Cardiac muscle cell (in vitro differentiated cells and primary cell): ENCODE results near the gene SLC9A9. TPM values are rescaled to one million over a fixed set of nuclear protein-coding genes. Genes with fewer than 3 reads are reported as not detected.

Source experiments
- DNase-seq, 2 donors: peaks; one replicate each; pipeline versions ENCODE4 v3.0.0 to v3.0.0-alpha.2; 2010 to 2017; ENCODE audit warnings: low read depth in 1 of 2, low spot score in 1 of 2
- H3K27ac ChIP-seq: fragments of 200-600 bp; sonication (generic); 2 replicates; pipeline ENCODE4 v1.5.1; 2016
- H3K27me3 ChIP-seq: fragments of 200-600 bp; sonication (generic); 2 replicates; pipeline ENCODE4 v1.6.0; 2016; ENCODE audit warnings: control low read depth
- H3K36me3 ChIP-seq: fragments of 200-600 bp; sonication (generic); 2 replicates; pipeline ENCODE4 v1.5.1; 2016; ENCODE audit warnings: control low read depth
- H3K4me1 ChIP-seq: fragments of 200-600 bp; sonication (generic); 2 replicates; pipeline ENCODE4 v1.8.1; 2017; ENCODE audit warnings: low read depth, mild to moderate bottlenecking, mixed run types
- H3K4me3 ChIP-seq: fragments of 200-600 bp; sonication (generic); 2 replicates; pipeline ENCODE4 v1.5.1; 2016; ENCODE audit warnings: mild to moderate bottlenecking
- H3K9me3 ChIP-seq: fragments of 200-600 bp; sonication (generic); 2 replicates; pipeline ENCODE4 v1.5.1; 2017; ENCODE audit warnings: low read depth, mild to moderate bottlenecking, control low read depth
- polyA plus RNA-seq: library from polyadenylated mRNA; unstranded; fragments of >200 nt; fragmentation: Nextera tagmentation; extraction: Ambion mirVana; gene quantifications from 2 replicates; pipeline ENCODE4 v1.2.1, GENCODE V29; 2016
- total RNA-seq: library from RNA; depleted of rRNA; stranded (reverse); fragments of >200 nt; gene quantifications from 2 replicates; pipeline ENCODE4 v1.2.3, GENCODE V29; 2016
- TF ChIP-seq, protein P1 (sequence below): IDR thresholded peaks from 2 replicates; pipeline ENCODE4 v1.5.1; 2012; ENCODE audit warnings: low read depth, mild to moderate bottlenecking, low read length

Gene SLC9A9
- total and polyA plus RNA-seq, 2 experiments from 2014 or later = 0.73 to 1.5 TPM

DNA sequence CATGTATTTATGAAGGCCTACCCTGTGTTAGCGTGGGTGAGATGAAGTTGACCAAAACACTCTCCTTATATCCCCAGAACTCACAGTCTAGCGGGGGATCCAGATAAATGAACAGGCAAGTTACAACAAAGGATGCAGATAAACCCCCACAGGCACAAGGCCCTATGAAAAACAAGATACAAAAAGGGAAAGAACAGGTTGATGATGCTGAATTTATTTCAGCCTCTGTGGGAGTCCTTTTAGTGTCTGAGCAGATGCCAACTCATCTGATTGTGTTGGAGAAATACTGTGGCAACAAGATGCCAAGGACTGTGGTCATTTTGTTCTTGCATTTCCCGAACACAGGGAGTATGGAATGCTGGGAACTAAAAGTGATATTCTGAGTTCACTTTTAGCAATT is 428.7 kb downstream of the SLC9A9 start:
- DNase-seq = no peak
- Histone ChIP-seq H3K36me3 (no peaks in the 10 kb centered on the region), H3K4me1 (no peaks in the 10 kb centered on the region), H3K27me3 (no peaks in the 10 kb centered on the region), H3K27ac (no peak overlapping the region), H3K4me3 (no peak overlapping the region), H3K9me3 (no peaks in the 10 kb centered on the region)
- TF ChIP-seq, protein P1, sequence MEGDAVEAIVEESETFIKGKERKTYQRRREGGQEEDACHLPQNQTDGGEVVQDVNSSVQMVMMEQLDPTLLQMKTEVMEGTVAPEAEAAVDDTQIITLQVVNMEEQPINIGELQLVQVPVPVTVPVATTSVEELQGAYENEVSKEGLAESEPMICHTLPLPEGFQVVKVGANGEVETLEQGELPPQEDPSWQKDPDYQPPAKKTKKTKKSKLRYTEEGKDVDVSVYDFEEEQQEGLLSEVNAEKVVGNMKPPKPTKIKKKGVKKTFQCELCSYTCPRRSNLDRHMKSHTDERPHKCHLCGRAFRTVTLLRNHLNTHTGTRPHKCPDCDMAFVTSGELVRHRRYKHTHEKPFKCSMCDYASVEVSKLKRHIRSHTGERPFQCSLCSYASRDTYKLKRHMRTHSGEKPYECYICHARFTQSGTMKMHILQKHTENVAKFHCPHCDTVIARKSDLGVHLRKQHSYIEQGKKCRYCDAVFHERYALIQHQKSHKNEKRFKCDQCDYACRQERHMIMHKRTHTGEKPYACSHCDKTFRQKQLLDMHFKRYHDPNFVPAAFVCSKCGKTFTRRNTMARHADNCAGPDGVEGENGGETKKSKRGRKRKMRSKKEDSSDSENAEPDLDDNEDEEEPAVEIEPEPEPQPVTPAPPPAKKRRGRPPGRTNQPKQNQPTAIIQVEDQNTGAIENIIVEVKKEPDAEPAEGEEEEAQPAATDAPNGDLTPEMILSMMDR = no peak

DNA sequence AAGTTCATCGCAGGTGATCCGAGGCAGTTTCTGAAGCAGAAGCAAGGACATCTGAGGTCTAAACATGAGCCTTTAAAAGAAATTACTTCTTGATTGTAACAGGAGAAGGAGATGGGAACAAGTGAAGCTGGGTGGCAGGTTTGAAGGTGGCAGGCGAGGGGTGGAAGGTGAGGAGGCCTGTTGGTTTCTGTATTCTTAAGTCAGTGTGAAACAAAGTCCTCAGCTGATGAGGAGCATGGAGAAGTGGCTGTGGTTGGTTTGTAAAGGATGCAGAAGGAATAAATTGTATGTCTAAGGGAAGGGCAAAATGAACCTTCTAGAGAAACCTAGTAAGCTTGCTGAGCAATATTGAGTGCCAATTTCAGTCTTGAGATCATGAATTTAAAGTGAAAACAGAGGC is 429.9 kb downstream of the SLC9A9 start:
- DNase-seq = no peak
- Histone ChIP-seq H3K36me3 (no peaks in the 10 kb centered on the region), H3K27me3 (no peaks in the 10 kb centered on the region), H3K4me3 (no peak overlapping the region), H3K4me1 (peaks cover 2% of the 10 kb centered on the region), H3K9me3 (no peaks in the 10 kb centered on the region), H3K27ac (no peak overlapping the region)
- TF ChIP-seq, protein P1 = no peak

DNA sequence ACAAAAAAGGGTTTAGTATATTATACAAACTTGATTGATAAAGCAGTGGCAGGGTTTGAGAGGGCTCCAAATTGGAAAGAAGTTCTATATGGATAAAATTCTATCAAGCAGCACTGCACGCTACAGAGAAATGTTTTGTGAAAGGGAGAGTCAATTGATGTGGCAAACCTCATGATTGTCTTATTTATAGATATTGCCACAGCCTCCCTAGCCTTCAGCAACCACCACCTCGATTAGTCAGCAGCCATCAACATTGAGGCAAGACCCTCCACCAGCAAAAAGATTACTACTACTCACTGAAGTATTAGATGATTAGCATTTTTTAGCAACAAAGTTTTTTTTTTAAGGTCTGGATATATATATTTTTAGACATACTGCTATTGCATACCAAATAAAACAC is 432.0 kb downstream of the SLC9A9 start:
- no peaks in the 10 kb centered on the region for H3K36me3 ChIP-seq
- no peak for DNase-seq

DNA sequence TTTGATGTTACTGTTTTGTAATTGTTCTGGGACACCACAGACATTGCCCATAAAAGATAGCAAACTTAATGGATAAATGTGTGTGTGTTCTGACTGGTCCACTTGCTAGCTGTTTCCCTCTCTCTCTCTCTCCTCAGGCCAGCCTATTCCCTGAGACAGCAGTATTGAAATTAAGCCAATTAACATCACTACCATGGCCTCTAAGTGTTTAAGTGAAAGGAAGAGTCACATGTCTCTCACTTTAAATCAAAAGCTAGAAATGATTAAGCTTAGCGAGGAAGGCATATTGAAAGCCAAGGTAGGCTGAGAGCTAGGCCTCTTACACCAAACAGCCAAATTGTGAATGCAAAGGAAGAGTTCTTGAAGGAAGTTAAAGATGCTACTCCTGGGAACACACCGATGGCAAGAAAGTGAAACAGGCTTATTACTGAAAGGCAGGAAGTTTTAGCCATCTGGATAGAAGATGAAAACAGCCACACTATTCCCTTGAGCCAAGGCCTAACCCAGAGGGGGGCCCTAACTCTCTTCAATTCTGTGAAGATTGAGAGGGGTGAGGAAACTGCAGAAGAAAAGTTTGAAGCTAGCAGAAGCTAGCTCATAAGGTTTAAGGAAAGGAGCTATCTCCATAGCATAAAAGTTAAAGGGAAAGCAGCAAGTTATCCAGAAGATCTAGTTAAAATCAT is 433.6 kb downstream of the SLC9A9 start:
- no peak for DNase-seq
- Histone ChIP-seq H3K4me3 (no peak overlapping the region), H3K36me3 (no peaks in the 10 kb centered on the region), H3K27me3 (no peaks in the 10 kb centered on the region), H3K9me3 (no peaks in the 10 kb centered on the region), H3K27ac (no peak overlapping the region), H3K4me1 (peaks cover 5% of the 10 kb centered on the region)
- TF ChIP-seq, protein P1 = no peak

More for the DNA sequence above, 432.0 kb downstream of the SLC9A9 start:
- no peaks in the 10 kb centered on the region for H3K9me3 ChIP-seq
- H3K27ac ChIP-seq = no peak overlapping the region
- TF ChIP-seq, protein P1 = no peak
- H3K4me3 ChIP-seq = no peak overlapping the region
- peaks cover 5% of the 10 kb centered on the region for H3K4me1 ChIP-seq
- H3K27me3 ChIP-seq = no peaks in the 10 kb centered on the region

DNA sequence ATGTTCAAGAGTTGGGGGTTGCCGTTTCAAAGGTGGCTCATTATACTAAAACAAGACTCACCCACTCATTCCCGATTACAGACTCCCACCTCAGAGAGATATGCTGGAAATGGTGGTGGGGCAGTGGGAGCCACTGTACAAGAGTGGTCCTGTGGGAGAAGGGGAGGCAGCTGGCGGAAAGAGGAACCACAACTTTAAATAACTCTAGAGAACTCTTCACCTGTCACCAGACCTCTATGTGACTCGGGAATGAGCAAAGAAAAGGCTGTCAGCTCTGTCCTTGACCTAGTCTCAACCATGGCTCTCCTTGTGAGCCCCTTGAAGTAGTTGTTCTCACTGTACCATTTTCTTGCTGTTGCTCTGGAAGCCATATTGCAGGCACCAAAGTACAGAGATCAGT is 434.9 kb downstream of the SLC9A9 start:
- H3K36me3 ChIP-seq = no peaks in the 10 kb centered on the region
- no peaks in the 10 kb centered on the region for H3K9me3 ChIP-seq
- H3K4me1 ChIP-seq = peaks cover 5% of the 10 kb centered on the region
- H3K27me3 ChIP-seq = no peaks in the 10 kb centered on the region
- no peak for DNase-seq
- TF ChIP-seq, protein P1 = no peak
- H3K27ac ChIP-seq = no peak overlapping the region
- H3K4me3 ChIP-seq = no peak overlapping the region
